Stimulated activated naive CD8-positive, alpha-beta T cell treated with anti-CD3 and anti-CD28 coated beads, Interleukin-15, amount 100 ng/mL, for 72 hours (primary cell): ENCODE measurements around the gene CCDC12.

Experiments
- ATAC-seq: fragments of 150-1000 bp; cut with Tn5 transposase; 2 replicates; pipeline ENCODE4 v1.10.0; 2021; ENCODE audit warnings: mild to moderate bottlenecking, moderate library complexity
- DNase-seq, 2 donors: peaks; one replicate each; pipeline ENCODE4 v3.0.0; 2021 to 2022
- H3K27ac Mint-ChIP-seq, 2 donors: one replicate each; pipeline ENCODE4 v1.8.0; 2022; ENCODE audit warnings: mild to moderate bottlenecking in 2 of 2, mixed read lengths in 2 of 2, moderate library complexity in 2 of 2
- H3K27me3 Mint-ChIP-seq: one replicate; pipeline ENCODE4 v1.8.0; 2022; ENCODE audit warnings: mixed read lengths
- H3K4me1 Mint-ChIP-seq: one replicate; pipeline ENCODE4 v1.8.0; 2022; ENCODE audit warnings: mild to moderate bottlenecking, mixed read lengths
- H3K4me3 Mint-ChIP-seq, 2 donors: one replicate each; pipeline ENCODE4 v1.8.0; 2022; ENCODE audit warnings: mild to moderate bottlenecking in 2 of 2, mixed read lengths in 2 of 2, moderate library complexity in 1 of 2
- H3K9me3 Mint-ChIP-seq, 2 donors: one replicate each; pipeline ENCODE4 v1.8.0; 2022; ENCODE audit warnings: mixed read lengths in 2 of 2

CCDC12 gene

DNA sequence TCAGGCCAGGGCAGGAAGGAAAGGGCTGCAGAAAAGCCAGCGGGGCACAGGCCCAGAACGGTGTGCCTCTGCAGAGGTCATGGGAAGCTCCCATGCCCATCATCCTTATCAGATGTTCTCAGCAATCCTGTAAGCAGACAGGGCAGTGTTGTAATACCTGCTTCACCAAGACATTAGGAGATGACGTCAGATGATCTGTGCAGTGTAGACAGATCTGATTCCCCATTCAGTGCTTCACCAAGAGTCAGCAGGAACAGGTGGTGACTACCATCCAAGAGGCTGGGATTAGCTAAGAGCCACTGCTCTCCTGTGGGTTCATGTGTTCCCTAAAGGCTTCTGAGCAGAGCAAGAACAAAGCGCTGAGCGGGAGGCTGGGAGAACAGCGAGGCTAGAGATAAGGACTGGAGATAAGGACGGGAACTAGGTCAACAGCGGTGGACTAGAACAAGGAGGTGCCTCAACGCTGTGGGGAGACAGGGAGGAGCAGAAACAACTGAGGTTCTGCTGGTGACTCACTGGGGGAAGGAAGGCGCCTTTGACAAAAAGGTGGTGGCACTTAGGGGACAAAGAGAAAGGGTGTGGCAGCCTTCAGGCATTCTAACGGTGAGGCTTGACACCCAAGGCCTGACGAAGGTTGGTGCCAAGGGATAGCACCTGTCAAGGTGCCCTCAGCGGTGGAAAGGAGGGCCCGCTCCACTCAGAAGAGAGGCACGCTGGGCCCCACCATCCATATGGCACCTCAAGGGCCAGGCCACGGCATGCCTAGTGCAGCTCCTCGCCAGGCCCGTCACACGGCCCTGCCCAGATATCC lies 28.4 kb downstream of the CCDC12 start:
- Mint-ChIP-seq H3K9me3 (no peaks in the 10 kb centered on the region), H3K27ac (peak overlapping the region; percentile 73 to 96), H3K4me3 (peak overlapping the region; percentile 54 to 76), H3K27me3 (no peaks in the 10 kb centered on the region), H3K4me1 (peaks cover 96% of the 10 kb centered on the region)
- peak; percentile 85 for ATAC-seq
- peak; percentile 37 to 68 for DNase-seq

DNA sequence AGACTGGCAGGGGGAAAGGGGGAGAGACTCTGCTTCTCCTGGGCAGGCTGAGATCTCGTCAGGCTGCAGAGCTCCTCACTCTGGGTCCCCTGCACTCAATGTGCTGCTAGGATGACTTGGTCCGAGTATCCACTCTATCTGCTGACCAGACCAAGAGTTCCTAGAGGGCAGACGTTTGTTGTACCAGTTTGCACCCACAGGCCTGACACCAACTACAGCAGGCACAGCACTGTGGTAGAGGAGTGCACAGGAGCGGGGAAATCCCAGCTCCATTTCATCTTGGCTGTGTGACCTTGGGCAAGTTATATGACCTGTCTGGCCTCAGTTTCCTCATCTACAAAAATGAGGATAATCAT lies 29.0 kb downstream of the CCDC12 start:
- Mint-ChIP-seq H3K9me3 (no peaks in the 10 kb centered on the region), H3K27ac (peak overlapping the region; percentile 93 to 96), H3K4me1 (peaks cover 94% of the 10 kb centered on the region), H3K4me3 (peak overlapping the region; percentile 54 to 76), H3K27me3 (no peaks in the 10 kb centered on the region)
- DNase-seq (no peak), ATAC-seq (no peak)

DNA sequence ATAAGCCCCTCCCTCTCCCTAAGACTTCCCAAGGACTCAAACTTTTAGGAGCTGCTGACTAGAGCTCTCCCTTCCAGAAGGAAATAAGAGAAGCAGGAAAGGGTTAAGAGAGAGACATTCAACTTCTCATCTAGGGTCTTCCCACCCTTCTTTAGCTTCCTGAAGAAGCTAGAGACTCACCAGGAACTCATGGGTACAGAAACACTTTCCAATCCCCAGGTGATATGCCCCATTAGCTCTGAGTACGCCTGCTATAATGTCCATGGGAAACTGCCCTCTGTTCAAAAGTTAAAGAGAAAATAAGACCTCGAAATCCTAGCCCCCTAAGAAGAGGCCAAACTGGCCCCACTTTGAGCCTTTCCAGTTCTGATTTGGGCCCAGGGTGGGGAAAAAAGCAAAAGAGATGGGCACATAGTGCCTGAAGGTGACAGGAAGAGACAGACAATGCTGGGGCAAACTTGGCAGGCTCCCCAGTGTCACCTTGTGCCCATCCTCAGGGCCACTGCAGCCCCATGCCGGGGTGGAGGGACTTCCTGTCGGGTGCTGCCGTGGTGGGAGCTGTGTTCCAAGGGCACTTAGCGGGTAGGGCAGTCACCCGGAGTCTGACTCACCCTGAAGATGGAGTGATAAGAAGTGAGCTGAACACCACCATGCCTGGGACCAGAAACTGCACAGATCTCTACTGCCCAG lies 29.5 kb downstream of the CCDC12 start:
- H3K27me3 Mint-ChIP-seq = no peaks in the 10 kb centered on the region
- peak; percentile 72 for ATAC-seq
- peak overlapping the region; percentile 54 to 76 for H3K4me3 Mint-ChIP-seq
- H3K9me3 Mint-ChIP-seq = no peaks in the 10 kb centered on the region
- peak overlapping the region in 1 of 2 donors; percentile 93 for H3K27ac Mint-ChIP-seq
- peaks cover 94% of the 10 kb centered on the region for H3K4me1 Mint-ChIP-seq
- peak; percentile 38 to 64 for DNase-seq

DNA sequence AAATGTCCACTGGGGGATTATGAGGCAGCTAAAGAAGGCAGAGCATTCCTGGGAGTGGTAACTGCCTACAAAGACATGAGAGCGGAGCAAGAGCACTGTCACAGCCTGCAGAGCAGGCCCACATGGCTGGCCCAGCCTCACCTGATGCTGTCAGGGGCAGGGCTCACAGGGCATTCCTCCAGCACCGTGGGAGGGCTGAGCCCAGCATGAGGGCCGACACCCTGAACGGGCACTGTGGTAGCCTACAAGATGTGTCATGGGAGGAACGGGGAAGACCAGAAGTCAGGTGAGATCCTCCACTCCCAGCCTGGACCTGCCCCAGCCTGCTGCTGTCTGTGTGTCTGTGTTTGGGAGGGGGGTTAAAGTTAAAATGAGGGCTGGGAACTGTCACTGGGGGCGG lies 30.1 kb downstream of the CCDC12 start:
- H3K4me1 Mint-ChIP-seq = peaks cover 91% of the 10 kb centered on the region
- H3K27me3 Mint-ChIP-seq = no peaks in the 10 kb centered on the region
- no peak overlapping the region for H3K4me3 Mint-ChIP-seq
- DNase-seq (no peak), ATAC-seq (no peak)
- peak overlapping the region in 1 of 2 donors; percentile 75 for H3K27ac Mint-ChIP-seq
- no peaks in the 10 kb centered on the region for H3K9me3 Mint-ChIP-seq

DNA sequence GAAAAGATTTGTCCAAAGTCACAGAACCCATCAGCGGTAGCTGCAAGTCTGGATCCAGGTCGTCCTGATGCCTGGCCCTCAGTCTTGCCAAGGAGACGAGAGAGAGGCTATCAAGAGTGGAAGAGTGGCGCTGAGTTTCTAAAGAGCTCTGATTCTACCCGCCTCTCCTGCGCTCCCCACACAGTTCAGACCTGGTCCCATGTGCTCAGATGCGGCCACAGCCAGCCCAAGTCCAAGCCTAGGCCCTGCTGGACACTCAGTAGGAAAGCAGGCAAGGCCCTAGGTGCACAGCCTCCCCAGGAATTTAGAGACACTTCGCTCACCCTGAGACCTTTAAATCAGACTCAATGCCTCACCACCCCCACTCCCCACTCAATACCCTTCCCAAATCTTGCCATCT lies 32.4 kb downstream of the CCDC12 start:
- no peak overlapping the region for H3K4me3 Mint-ChIP-seq
- DNase-seq = no peak

DNA sequence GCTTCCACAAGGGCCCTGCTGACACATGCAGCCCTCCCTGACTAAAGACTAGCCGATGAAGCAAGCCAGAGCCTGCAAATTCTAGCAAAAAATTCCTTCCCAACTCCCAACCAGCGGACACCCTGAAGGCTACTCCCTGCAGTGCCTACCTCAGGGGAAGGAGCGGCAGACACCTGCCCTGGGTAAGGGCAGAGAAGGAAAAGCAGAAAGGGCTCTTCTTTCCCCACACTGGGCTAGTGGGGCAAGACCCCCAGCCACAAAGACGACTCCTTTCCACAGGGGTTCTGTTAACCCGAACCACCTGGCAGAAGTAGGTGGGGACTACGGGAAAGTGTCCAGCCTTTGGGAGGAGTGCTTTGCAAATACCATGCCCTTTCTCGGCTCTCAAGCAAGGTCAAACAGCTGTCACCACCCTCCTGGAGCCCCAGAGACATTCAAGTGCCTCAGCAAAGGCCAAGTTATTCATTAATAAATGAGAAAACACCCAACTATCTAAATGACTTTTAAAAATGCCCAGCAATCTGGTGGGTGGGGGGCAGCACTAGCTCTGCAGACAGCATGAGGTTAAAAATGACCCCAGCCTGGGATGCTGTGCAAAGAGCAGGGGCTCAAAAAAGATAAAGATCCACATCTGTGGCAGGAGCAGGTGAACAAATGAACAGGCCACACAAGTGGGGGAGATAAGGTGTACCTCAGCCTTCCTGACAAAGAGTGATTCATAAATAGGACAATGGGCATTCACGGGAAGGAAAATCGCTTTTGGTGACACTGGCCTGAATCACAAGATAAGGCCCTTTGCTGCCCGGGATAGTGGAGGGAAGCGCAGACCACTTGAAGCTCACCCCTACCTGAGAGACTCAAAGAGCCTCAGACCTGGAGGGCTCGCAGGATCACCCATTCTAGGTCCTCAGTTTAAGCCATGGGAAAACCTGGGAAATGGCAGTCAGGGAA lies 33.0 kb downstream of the CCDC12 start:
- H3K4me3 Mint-ChIP-seq = no peak overlapping the region
- peaks cover 83% of the 10 kb centered on the region for H3K4me1 Mint-ChIP-seq
- H3K27ac Mint-ChIP-seq = peak overlapping the region in 1 of 2 donors; percentile 29
- H3K9me3 Mint-ChIP-seq = no peaks in the 10 kb centered on the region
- no peaks in the 10 kb centered on the region for H3K27me3 Mint-ChIP-seq
- DNase-seq (no peak), ATAC-seq (no peak)

More for the DNA sequence above, 32.4 kb downstream of the CCDC12 start:
- no peak for ATAC-seq
- Mint-ChIP-seq H3K27ac (peak overlapping the region in 1 of 2 donors; percentile 89), H3K9me3 (no peaks in the 10 kb centered on the region), H3K4me1 (peaks cover 85% of the 10 kb centered on the region), H3K27me3 (no peaks in the 10 kb centered on the region)

DNA sequence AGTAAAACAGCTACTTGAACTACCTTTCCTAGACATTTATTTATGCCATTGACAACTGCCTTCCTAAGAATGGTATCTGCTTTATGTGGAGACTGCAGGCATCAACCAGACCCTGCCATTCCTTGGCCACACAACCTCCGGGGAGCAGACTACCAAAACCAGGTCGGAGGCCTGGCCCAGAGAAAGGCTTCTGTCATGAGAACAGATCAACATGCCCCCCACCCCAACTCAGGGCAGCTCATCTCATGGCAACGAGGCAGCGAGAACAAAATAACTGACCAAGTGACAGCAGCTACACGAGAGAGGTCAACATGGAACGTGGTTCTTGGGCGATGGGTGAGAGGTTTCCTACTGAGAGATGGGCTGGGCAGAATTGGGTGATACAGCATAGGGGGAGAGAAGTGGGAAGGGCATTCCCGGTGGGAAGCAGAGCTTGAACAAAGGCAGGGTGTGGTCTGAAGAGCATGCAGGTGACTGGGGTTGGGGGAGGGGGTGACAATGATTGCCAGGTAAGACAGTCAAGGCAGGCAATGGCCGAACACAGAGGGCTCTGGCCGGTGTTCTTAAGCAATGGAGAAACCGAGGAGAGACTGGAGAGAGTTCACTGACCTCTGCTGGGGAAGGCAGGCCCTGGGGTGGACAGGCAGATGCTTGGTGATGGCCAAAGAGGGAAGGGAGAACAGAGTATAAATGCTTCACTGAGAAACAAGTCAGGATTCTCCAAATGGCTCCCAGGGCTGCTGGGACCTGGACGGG lies 33.9 kb downstream of the CCDC12 start:
- peaks cover 79% of the 10 kb centered on the region for H3K4me1 Mint-ChIP-seq
- ATAC-seq = no peak
- peak overlapping the region; percentile 31 to 73 for H3K27ac Mint-ChIP-seq
- no peaks in the 10 kb centered on the region for H3K27me3 Mint-ChIP-seq
- no peak overlapping the region for H3K4me3 Mint-ChIP-seq
- no peaks in the 10 kb centered on the region for H3K9me3 Mint-ChIP-seq
- DNase-seq = no peak

DNA sequence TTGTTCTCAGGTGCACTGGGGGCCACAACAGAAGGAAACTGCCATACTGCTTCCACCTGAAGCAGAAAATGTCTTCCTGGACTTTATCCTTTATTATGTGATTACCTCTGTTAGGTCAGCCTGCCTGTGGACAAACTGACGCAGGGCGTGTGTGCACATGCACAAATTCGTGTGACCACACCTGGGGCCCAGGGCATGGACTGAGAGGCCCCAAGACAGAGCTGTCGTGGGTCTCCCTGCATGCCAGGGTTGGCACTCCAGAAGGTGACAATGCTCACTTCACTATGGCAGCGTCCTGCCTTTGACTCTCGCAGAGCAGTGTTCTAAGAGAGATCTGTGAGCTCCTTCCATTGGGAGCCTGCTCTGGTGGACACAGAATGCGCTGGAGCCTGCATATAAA lies 34.5 kb downstream of the CCDC12 start:
- Mint-ChIP-seq H3K4me1 (peaks cover 76% of the 10 kb centered on the region), H3K4me3 (no peak overlapping the region), H3K27ac (no peak overlapping the region), H3K9me3 (no peaks in the 10 kb centered on the region), H3K27me3 (no peaks in the 10 kb centered on the region)
- no peak for ATAC-seq
- DNase-seq = no peak

DNA sequence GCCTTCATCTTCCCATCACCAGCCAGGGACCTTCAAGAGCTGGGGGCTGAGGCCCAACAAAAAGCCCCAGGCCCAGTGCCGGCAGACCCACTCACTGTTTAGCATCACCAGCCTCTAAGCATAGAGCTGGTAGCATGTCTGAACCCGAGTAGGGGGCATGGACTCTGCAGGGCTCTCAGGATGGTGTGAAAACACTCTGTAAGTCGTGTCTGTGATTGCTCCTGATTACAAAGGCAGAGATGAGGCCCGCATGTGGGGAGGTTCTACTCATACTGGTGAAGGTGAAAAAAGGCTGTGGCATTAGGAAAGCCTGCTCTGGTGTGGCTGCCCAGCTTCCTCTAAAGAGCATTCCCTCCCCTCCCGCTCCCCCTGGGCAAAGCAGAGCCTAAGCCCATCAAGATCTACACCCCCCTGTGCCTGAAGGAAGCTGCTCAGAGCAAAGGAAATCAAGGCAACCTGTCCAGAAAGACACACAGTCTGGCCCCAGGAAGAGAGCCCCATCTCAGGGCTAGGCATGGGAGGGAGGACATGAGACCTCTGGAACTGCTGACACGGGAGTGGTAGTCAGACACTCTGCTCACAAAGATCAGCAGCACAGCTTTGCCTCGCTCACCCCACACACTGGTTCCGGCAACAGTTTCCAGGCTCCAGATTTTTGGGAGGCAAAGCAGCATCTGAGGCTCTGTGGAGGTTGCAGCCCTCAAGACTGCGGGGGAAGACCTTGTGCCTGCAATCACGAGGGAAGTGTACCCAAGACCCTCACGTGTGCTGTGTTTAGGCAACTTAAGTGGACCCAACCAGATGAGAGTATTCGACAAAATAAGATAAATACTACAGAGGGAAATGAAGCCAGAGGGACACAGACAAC lies 36.7 kb downstream of the CCDC12 start:
- DNase-seq (no peak), ATAC-seq (no peak)
- peaks cover 74% of the 10 kb centered on the region for H3K4me1 Mint-ChIP-seq
- peak overlapping the region; percentile 84 to 92 for H3K27ac Mint-ChIP-seq
- no peaks in the 10 kb centered on the region for H3K27me3 Mint-ChIP-seq
- no peaks in the 10 kb centered on the region for H3K9me3 Mint-ChIP-seq
- no peak overlapping the region for H3K4me3 Mint-ChIP-seq

DNA sequence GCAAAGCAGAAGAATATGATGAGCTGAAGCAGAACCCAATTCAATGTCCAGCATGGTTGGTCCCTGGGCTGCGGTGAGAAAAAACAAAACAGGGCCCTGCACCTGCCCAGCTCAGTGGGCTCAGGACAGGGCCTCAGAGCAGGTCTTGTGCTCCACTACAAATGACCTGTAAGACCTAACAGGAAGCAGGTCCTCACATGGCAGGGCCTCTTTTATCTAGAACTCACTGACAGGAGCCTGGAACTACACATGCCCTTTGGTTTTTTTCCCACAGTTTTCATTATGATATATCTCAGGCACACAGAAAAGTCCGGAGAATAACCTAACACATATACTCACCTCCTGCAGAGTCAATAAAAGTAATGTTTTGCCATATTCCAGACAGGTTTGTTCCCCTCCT lies 38.4 kb downstream of the CCDC12 start:
- Mint-ChIP-seq H3K27ac (peak overlapping the region in 1 of 2 donors; percentile 61), H3K4me3 (no peak overlapping the region), H3K9me3 (no peaks in the 10 kb centered on the region), H3K27me3 (no peaks in the 10 kb centered on the region), H3K4me1 (peaks cover 75% of the 10 kb centered on the region)
- DNase-seq (no peak), ATAC-seq (no peak)

DNA sequence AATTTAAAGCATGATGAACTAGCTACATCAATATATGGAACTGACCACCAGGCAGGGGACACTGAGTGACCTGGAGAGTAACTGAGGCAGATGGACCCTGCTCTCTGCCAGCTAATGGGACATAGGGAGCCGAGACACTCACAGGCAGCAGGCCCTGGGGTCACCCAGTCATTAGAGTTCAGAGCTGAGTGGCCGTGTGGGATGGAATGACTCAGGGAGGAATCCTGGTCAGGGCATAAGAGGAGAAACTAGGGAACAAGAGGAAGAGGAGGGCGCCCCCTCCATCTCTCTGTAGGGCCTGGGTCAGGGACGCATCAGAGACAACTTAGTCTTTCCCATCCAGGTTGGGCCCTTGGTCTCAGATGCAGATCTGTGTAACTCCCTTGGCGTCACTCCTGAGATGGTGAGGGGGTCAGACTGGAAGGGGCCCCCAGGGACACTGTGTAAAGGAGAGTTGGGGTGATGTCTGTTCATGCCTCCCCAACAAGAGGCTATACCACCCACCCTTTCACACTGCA lies 39.8 kb downstream of the CCDC12 start:
- H3K27me3 Mint-ChIP-seq = no peaks in the 10 kb centered on the region

DNA sequence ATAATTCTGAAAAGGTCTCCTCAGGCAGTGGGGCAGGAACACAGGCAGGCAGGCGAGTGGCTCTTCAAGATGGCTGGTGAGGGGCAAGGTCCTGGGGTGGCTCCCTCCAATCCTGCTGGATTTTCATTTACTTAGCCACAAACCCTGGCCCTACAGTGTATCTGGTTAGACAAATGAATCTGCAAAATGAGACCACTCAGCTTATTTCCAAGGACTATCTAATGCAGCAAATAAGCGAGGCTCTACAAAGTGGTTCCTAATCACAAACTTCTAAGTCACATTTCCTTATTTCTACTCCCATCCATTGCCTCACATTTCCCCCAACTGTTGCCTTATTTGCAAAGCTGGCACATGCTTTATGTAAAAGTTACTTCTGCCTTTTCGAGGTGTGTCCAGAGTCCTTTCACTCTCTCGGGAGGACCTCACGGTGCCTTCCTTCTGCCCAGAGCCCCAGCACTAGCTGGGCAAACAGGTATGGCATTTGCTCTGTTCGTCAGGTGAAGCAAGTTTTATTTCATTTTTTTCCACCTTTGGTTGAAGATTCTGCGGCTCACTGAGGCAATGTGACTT lies 40.5 kb downstream of the CCDC12 start:
- no peaks in the 10 kb centered on the region for H3K9me3 Mint-ChIP-seq
- ATAC-seq (no peak), DNase-seq (no peak)
- H3K27me3 Mint-ChIP-seq = no peaks in the 10 kb centered on the region
- H3K4me3 Mint-ChIP-seq = no peak overlapping the region
- peaks cover 84% of the 10 kb centered on the region for H3K4me1 Mint-ChIP-seq
- peak overlapping the region in 1 of 2 donors; percentile 82 for H3K27ac Mint-ChIP-seq

More for the DNA sequence above, 39.8 kb downstream of the CCDC12 start:
- peak overlapping the region; percentile 45 to 57 for H3K27ac Mint-ChIP-seq
- no peak for DNase-seq
- H3K9me3 Mint-ChIP-seq = no peaks in the 10 kb centered on the region
- peaks cover 77% of the 10 kb centered on the region for H3K4me1 Mint-ChIP-seq
- H3K4me3 Mint-ChIP-seq = no peak overlapping the region
- ATAC-seq = no peak

DNA sequence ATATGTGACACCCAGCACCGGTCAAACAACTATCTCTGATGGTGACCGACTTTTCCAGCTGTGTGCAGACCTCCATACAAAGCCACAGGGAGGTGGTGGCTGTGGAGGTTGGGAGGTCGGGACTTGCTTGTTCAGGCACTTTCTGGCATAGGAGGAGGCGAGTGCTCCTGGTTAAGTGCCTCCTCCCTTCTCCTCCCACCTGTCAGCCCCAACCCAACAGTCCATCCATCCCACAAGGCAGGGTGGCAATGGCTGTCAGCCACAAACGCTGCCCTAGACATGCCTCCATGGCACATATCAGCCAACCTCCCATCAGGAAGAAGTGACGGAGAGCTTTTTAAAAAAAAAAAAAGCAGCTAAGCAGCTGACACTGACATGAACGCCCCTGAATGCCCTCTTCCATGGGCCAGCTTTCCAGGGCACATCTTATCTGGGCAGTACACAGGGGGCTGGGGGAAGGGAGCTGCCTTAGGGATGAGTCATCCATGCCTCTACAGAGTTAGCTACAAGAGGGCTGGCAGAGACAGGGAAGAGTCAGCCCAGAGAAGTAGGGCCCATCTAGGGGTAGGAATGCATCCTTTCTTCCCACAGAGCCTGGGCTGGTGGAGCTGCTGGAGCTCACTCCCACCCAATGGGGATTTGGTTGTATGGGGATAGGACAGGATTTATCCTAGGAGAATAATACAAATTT lies 41.2 kb downstream of the CCDC12 start:
- Mint-ChIP-seq H3K27me3 (no peaks in the 10 kb centered on the region), H3K9me3 (no peaks in the 10 kb centered on the region), H3K4me3 (no peak overlapping the region), H3K4me1 (peaks cover 87% of the 10 kb centered on the region), H3K27ac (peak overlapping the region in 1 of 2 donors; percentile 82)
- ATAC-seq = no peak
- DNase-seq = no peak
